Progenitor cell of endocrine pancreas (in vitro differentiated cells): Measurements from ENCODE around the gene CNKSR3. TPM values are rescaled to one million over a fixed set of nuclear protein-coding genes. Genes with fewer than 3 reads are reported as not detected.

Experiments
- DNase-seq: peaks from one replicate; pipeline ENCODE4 v3.0.0; 2021; ENCODE audit warnings: low spot score; ENCODE audit not compliant: unreplicated experiment
- H3K27ac Mint-ChIP-seq: 2 replicates; pipeline ENCODE4 v1.8.0; 2021; ENCODE audit warnings: mild to moderate bottlenecking, moderate library complexity, mixed read lengths
- H3K27me3 Mint-ChIP-seq: 2 replicates; pipeline ENCODE4 v1.8.0; 2021; ENCODE audit warnings: mixed read lengths
- H3K36me3 Mint-ChIP-seq: 2 replicates; pipeline ENCODE4 v1.8.0; 2022; ENCODE audit warnings: mixed read lengths; ENCODE audit not compliant: insufficient read depth
- H3K4me1 Mint-ChIP-seq: 2 replicates; pipeline ENCODE4 v1.8.0; 2021; ENCODE audit warnings: low read depth, mixed read lengths
- H3K4me3 Mint-ChIP-seq: 2 replicates; pipeline ENCODE4 v1.8.0; 2021; ENCODE audit warnings: low read depth, mild to moderate bottlenecking, moderate library complexity, mixed read lengths
- H3K9me3 Mint-ChIP-seq: 2 replicates; pipeline ENCODE4 v1.8.0; 2021; ENCODE audit warnings: low read depth, mixed read lengths
- total RNA-seq: library from RNA; stranded (reverse); gene quantifications from 2 replicates; pipeline ENCODE4 v1.2.1, GENCODE V29; 2021
- TF ChIP-seq, protein P1 (sequence below): fragments of 200-600 bp; sonication (generic); IDR thresholded peaks from one replicate; pipeline ENCODE4 v1.5.0; 2021; ENCODE audit warnings: antibody characterized with exemption, mild to moderate bottlenecking; ENCODE audit not compliant: unreplicated experiment

CNKSR3 gene
- total RNA-seq, 1 donor from 2014 or later, result 20.3 TPM

DNA sequence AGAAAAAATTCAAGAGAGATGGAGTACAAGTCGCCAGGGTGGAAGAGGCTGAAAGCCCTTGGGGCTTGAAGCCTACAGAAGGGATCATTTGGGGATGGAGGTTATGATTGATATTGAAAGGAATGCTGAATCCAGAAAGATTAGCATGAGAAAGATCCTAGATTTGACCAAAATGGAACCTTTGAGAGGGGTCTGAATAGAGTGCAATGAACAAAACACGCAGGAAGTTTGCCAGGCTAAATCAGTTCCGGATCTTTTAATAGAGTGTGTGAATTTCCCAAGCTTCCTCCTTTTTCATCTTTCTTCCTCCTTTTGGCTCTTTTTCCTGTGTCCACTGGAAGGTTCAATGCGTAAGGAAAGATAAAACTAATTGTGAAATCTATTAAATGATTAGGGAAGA, 169.1 kb downstream of the CNKSR3 start:
- H3K4me1 Mint-ChIP-seq, result peaks cover 3% of the 10 kb centered on the region
- H3K27ac Mint-ChIP-seq, result no peak overlapping the region
- H3K36me3 Mint-ChIP-seq, result no peaks in the 10 kb centered on the region

More for the DNA sequence above, 169.1 kb downstream of the CNKSR3 start:
- no peaks in the 10 kb centered on the region for H3K9me3 Mint-ChIP-seq
- no peak overlapping the region for H3K4me3 Mint-ChIP-seq
- TF ChIP-seq, protein P1, sequence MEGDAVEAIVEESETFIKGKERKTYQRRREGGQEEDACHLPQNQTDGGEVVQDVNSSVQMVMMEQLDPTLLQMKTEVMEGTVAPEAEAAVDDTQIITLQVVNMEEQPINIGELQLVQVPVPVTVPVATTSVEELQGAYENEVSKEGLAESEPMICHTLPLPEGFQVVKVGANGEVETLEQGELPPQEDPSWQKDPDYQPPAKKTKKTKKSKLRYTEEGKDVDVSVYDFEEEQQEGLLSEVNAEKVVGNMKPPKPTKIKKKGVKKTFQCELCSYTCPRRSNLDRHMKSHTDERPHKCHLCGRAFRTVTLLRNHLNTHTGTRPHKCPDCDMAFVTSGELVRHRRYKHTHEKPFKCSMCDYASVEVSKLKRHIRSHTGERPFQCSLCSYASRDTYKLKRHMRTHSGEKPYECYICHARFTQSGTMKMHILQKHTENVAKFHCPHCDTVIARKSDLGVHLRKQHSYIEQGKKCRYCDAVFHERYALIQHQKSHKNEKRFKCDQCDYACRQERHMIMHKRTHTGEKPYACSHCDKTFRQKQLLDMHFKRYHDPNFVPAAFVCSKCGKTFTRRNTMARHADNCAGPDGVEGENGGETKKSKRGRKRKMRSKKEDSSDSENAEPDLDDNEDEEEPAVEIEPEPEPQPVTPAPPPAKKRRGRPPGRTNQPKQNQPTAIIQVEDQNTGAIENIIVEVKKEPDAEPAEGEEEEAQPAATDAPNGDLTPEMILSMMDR, result no peak
- H3K27me3 Mint-ChIP-seq, result peaks cover 3% of the 10 kb centered on the region
- DNase-seq, result no peak

Other genes starting within 250 kb of the CNKSR3 start
- 0.77 and 1.4 TPM in 2 replicates for gene IPCEF1, start 153.9 kb downstream of the CNKSR3 start, total RNA-seq
- 69.5 and 70.2 TPM in 2 replicates for gene SCAF8, start 222.7 kb upstream of the CNKSR3 start, total RNA-seq